Stimulated activated CD4-positive, alpha-beta T cell treated with anti-CD3 and anti-CD28 coated beads, TNF-alpha, amount 100 ng/mL, for 24 hours (primary cell): ENCODE results near the gene GH1.
A peak's percentile ranks its signal among the peaks of the same experiment; 100 is the strongest.
"Not testable (repeated sequence)": the region's sequence is repeated elsewhere in the genome, so short reads cannot be mapped to it uniquely, and the experiment has no call there.

ENCODE experiments used
- DNase-seq, 3 experiments: peaks; one replicate each; pipeline ENCODE4 v3.0.0-alpha.2; 2020; ENCODE audit warnings: low read depth in 3 of 3

GH1 gene

GRCh38 chr17:63926164-63926563 is 7.5 kb upstream of the GH1 start:
- DNase-seq: no peak

- DNase-seq: no peak
Observed at GRCh38 chr17:63925615-63926014, 7.0 kb upstream of the GH1 start.

- not testable (repeated sequence) for DNase-seq
Observed at GRCh38 chr17:63922402-63922801, 3.8 kb upstream of the GH1 start.

DNA sequence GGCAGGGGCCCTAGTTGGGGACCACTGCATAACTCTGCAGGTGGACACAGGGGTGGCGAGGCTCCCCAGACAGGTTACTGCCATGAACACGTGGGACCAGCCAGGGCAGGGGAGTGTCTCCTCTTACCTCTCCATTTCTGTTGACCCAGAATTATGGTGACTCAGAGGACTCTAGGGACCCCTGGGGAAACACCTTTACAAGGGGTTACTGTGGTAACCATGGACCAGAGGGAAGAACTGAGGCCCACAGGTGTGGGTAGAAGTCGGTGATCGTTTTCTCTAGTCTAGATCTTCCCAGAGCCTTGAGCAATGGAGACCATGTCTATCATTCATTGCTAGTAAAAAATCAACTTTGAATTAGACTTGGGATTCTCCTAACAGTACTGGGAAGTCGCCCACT is 2.1 kb upstream of the GH1 start:
- not testable (repeated sequence) for DNase-seq

GRCh38 chr17:63920050-63920449 is 1.4 kb upstream of the GH1 start:
- not testable (repeated sequence) for DNase-seq

DNA sequence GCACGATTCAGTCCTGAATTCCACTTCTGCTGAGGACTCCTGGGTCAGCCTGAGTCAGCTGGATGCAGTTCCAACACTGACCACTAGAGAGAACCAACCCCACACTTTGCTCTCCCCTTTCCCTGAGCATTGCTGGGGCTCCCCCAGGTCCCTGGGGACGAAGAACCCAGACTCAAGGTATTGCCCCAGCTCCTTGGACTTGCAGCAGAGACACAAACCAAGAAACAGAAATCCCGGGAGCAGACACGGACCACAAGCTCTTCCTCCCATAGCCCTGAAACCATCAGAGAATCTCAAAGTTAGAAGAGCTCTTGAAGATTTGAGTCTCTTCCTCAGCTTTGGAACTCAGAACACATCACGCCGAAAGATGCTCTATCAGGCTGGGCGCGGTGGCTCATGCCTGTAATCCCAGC is 678 bp upstream of the GH1 start:
- DNase-seq: peak; percentile 48 to 71 (median 65)

GRCh38 chr17:63918305-63918704 is 334 bp downstream of the GH1 start:
- DNase-seq: no peak

GRCh38 chr17:63917646-63918045 is 993 bp downstream of the GH1 start:
- DNase-seq: no peak

DNA sequence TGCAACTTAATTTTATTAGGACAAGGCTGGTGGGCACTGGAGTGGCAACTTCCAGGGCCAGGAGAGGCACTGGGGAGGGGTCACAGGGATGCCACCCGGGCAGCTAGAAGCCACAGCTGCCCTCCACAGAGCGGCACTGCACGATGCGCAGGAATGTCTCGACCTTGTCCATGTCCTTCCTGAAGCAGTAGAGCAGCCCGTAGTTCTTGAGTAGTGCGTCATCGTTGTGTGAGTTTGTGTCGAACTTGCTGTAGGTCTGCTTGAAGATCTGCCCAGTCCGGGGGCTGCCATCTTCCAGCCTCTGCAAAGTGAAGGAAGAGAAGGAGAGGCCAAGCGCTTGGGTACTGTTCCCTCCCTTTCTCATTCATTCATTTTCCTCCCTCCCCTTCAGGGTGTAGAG is 1.4 kb downstream of the GH1 start:
- DNase-seq: not testable (repeated sequence)

- DNase-seq: no peak
Observed at GRCh38 chr17:63916566-63917185, 2.0 kb downstream of the GH1 start.

GRCh38 chr17:63915753-63916152 is 2.9 kb downstream of the GH1 start:
- DNase-seq: not testable (repeated sequence)

- no peak for DNase-seq
Observed at GRCh38 chr17:63914471-63914870, 4.2 kb downstream of the GH1 start.

DNA sequence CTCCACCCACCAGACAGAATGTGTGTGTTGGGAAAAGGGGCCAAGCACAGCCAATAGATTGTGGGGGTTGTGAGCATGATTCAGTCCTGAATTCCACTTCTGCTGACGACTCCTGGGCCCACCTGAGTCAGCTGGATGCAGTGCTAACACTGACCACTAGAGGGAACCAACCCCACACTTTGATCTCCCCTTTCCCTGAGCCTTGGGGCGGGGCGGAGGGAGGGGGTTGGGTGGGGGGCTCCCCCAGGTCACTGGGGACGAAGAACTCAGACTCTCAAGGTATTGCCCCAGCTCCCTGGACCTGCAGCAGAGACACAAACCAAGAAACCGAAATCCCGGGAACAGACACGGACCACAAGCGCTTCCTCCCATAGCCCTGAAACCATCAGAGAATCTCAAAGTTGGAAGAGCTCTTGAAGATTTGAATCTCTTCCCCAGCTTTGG is 7.0 kb downstream of the GH1 start:
- peak; percentile 40 to 59 (median 57) for DNase-seq

DNA sequence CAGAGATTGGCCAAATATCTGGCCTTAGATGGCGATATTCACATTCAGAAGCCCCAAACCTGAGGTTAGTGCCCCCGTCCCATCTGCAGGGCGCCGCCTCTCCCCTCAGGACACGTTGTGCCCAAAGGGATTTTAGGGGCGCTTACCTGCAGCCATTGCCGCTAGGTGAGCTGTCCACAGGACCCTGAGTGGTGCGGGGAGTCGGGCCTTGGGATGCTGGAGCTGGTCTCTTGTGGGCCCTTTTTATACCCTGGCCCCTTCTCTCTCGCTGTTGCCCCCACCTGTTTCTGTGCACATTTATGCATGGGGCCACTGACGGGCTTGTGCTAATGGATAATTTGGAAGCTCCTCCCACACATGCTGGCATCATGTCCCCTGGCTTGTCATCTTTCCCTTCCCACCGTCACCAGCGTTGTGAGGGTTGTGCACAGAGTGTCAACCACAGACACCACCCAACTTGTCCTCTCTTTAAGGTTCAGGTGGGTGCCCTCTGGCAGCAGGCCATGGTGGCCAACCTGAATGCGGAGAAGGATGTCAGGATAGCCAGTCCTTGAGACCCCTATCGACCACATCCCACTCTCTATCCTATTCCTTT is 7.5 kb downstream of the GH1 start, which contains the start of gene CSHL1:
TSS of gene CSHL1 (minus strand) at position 218 of the 595 bp plus-strand sequence. CDS start at position 156, 62 bp downstream.
- no peak for DNase-seq

- no peak for DNase-seq
Observed at GRCh38 chr17:63910096-63910495, 8.5 kb downstream of the GH1 start.

DNA sequence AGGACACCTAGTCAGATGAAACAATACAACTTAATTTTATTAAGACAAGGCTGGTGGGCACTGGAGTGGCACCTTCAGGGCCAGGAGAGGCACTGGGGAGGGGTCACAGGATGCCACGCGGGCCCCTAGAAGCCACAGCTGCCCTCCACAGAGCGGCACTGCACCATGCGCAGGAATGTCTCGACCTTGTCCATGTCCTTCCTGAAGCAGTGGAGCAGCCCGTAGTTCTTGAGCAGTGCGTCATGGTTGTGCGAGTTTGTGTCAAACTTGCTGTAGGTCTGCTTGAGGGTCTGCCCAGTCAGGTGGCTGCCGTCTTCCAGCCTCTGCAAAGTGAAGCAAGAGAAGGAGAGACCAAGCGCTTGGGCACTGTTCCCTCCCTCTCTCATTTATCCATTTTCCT is 9.1 kb downstream of the GH1 start:
- not testable (repeated sequence) for DNase-seq

DNA sequence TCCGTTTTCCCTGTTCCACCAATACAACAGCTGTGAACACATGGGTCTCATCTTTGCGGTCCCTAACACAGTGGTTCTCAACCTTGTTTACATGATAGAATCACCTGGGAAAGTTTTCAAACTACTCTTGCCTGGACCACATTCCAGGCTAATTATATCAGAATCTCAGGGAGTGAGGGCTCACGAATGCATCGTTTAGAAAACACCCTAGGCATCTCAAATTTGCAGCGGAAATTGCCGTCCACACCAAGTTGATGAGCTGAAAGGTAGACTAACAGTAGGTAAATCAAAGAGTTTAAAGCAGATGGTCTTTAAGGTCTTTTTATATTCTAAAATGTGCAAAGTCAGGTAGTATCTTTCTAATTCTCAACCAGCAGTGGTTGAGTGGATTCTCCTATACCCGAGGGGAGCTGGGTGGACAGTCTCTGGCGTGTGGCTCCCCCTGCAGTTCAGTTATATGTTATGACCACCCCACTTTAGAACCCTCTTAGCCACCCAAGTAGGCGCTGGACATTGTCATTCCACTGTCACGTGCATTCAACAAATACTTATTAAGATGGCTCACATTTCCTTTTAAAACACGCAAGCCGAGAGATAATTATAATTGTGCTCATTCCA is 11.4 kb downstream of the GH1 start:
- DNase-seq: peak in 1 of 3 experiments; percentile 16

DNA sequence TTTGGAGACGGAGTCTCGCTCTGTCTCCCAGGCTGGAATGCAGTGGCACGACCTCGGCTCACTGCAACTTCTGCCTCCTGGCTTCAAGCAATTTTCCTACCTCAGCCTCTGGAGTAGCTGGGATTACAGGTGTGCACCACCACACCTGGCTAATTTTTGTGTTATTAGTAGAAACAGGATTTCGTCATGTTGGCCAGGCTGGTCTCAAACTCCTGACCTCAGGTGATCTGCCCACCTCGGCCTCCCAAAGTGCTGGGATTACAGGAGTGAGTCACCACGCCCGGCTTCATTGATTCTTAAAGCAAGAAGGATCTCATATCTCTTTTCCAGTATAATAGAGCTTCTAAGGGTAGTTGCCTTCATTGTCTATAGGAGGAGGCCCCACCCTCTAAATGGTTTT is 13.8 kb downstream of the GH1 start:
- DNase-seq: not testable (repeated sequence)

DNA sequence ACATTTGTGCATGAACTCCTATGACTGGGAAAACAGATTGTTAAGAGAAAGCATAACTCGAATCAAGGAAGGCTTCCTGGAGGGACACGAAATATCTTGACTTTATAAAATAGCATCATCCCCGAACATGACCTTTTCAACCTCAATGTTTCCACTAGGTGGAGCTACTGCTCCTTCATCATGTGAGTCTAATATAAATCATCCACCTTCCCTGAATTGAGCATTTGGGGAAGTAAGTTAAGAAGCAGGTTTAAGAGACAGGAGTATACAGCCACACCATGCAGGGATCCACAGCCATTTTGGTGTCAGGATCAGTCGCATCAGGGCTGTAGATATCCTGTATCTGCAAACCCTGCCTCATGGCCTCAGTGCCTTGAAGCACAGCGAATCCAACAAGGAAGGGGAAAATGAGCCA is 14.8 kb downstream of the GH1 start:
- DNase-seq: peak in 1 of 3 experiments; percentile 15

- DNase-seq: not testable (repeated sequence)
Observed at GRCh38 chr17:63901971-63902370, 16.7 kb downstream of the GH1 start.

- DNase-seq: peak in 1 of 3 experiments; percentile 12
Observed at GRCh38 chr17:63898899-63899798, 19.5 kb downstream of the GH1 start.
